ENCODE measurements around the gene AK1. TPM values are rescaled to one million over a fixed set of nuclear protein-coding genes. Genes with fewer than 3 reads are reported as not detected.

The AK1 gene
- total RNA-seq = 72.5 and 135 TPM in 2 replicates

DNA sequence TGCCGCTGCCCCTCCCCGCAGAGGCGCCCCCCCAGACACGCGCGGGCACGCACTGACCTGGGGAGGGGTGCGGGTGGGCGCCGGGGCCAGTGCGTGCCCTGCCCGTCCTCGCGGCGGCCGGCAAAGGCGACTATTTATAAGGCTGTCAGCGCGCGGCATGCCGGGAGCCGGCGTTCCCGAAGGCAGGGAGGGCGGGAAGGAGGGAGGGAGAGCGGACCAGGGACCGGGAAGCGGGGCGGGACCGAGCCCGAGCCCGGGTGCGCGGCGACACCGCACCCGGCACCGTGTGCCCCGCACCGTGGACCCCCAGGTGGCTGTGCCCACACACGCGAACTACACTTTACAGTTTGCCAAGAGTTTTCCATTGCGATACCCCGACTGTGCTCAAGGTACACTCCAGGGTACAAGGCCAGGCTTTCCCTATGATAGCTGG is at the start of gene AK1:
AK1 (minus strand) TSS at position 110 of the 433 bp plus-strand sequence. CDS start 3,058 bp downstream, outside the sequence.

GRCh38 chr9:127916720-127917581 is 39.5 kb upstream of the AK1 start, which contains the start of gene ST6GALNAC4:
TSS of gene ST6GALNAC4 (minus strand) at chr9:127917041. CDS start at chr9:127916419, 622 bp downstream.

GRCh38 chr9:127899128-127899943 is 21.9 kb upstream of the AK1 start, which contains the start of gene ST6GALNAC6:
TSS of gene ST6GALNAC6 (minus strand) at chr9:127899603. CDS start at chr9:127897981, 1,622 bp downstream.

GRCh38 chr9:127854184-127854806 is 23.2 kb downstream of the AK1 start, which contains the start of gene ENG:
TSS of gene ENG (minus strand) at chr9:127854658. CDS start at chr9:127854355, 303 bp downstream.

Other genes starting within 250 kb of the AK1 start
- not detected in 2 replicates for gene CFAP157, start 170.7 kb downstream of the AK1 start, total RNA-seq
- gene PTRH1, start 162.0 kb downstream of the AK1 start, total RNA-seq = 50.0 and 62.0 TPM in 2 replicates
- gene TTC16, start 161.6 kb downstream of the AK1 start, total RNA-seq = not detected in 2 replicates
- gene TOR2A, start 142.4 kb downstream of the AK1 start, total RNA-seq = 16.0 and 23.4 TPM in 2 replicates
- gene SH2D3C, start 99.0 kb downstream of the AK1 start, total RNA-seq = under 0.01 TPM in 1 of 2 replicates, not detected in the other
- 26.6 and 28.3 TPM in 2 replicates for gene CDK9, start 91.6 kb downstream of the AK1 start, total RNA-seq
- gene FPGS, start 74.8 kb downstream of the AK1 start, total RNA-seq = 47.0 and 71.2 TPM in 2 replicates
- 54.2 and 57.7 TPM in 2 replicates for gene ENG, start 23.0 kb downstream of the AK1 start, total RNA-seq
- gene ST6GALNAC6, start 21.9 kb upstream of the AK1 start, total RNA-seq = 78.7 and 81.3 TPM in 2 replicates
- gene ST6GALNAC4, start 39.4 kb upstream of the AK1 start, total RNA-seq = 38.3 and 43.2 TPM in 2 replicates
- gene PIP5KL1, start 53.1 kb upstream of the AK1 start, total RNA-seq = 0.71 and 1.2 TPM in 2 replicates
- 17.5 and 30.6 TPM in 2 replicates for gene DPM2, start 60.2 kb upstream of the AK1 start, total RNA-seq
- 8.9 and 90.8 TPM in 2 replicates for gene EEIG1, start 103.3 kb upstream of the AK1 start, total RNA-seq
- gene NAIF1, start 189.6 kb upstream of the AK1 start, total RNA-seq = 9.2 and 14.4 TPM in 2 replicates
- 20.2 and 21.1 TPM in 2 replicates for gene SLC25A25, start 190.6 kb upstream of the AK1 start, total RNA-seq

Measured in myometrial cell (primary cell).